ENCODE data around the gene ILDR2. TPM values are rescaled to one million over a fixed set of nuclear protein-coding genes. Genes with fewer than 3 reads are reported as not detected.

ILDR2 gene
- polyA plus RNA-seq, 1 experiment = not detected

- ChIA-PET CTCF (interaction anchor here (0.9 to 3.0 kb wide), 3 partner anchors 9 to 16 kb away, joined by 3 to 9 read pairs (median 3); no protein-coding TSS in a partner anchor), POLR2A (no interaction called here)
- TF ChIP-seq CTCF (IDR thresholded peaks at IDR 0.05; ENCODE audit: insufficient read depth, low read depth, low read length) = no peak
- peaks cover 5% of the 10 kb centered on the region for H3K27me3 ChIP-seq (ENCODE audit: control insufficient read depth, insufficient read depth, low read length)
- H3K4me3 ChIP-seq (ENCODE audit: low read depth, low read length) = no peak overlapping the region
- no peaks in the 10 kb centered on the region for H3K36me3 ChIP-seq (ENCODE audit: control insufficient read depth, insufficient read depth, low read length)
- DNase-seq (ENCODE audit: low read depth) = no peak
Observed at GRCh38 chr1:166925810-166926478, 49.4 kb downstream of the ILDR2 start.

GRCh38 chr1:166924823-166925541, 50.4 kb downstream of the ILDR2 start:
- ChIA-PET POLR2A (no interaction called here), CTCF (interaction anchor here (0.9 to 3.0 kb wide), 2 partner anchors 13 to 15 kb away, joined by 3 to 9 read pairs; no protein-coding TSS in a partner anchor)

GRCh38 chr1:166920561-166921475, 54.5 kb downstream of the ILDR2 start:
- TF ChIP-seq CTCF (IDR thresholded peaks at IDR 0.05; ENCODE audit: insufficient read depth, low read depth, low read length) = no peak
- Histone ChIP-seq H3K36me3 (ENCODE audit: control insufficient read depth, insufficient read depth, low read length) (0 out of 2 replicates have a peak, but pooled peaks cover 1% of the 10 kb centered on the region), H3K27me3 (ENCODE audit: control insufficient read depth, insufficient read depth, low read length) (peaks cover 19% of the 10 kb centered on the region), H3K4me3 (ENCODE audit: low read depth, low read length) (no peak overlapping the region)
- ChIA-PET CTCF (interaction anchor here (2.4 kb wide), 1 partner anchor 10 kb away, joined by 9 read pairs; no protein-coding TSS in a partner anchor), POLR2A (no interaction called here)
- no peak for DNase-seq (ENCODE audit: low read depth)

More at GRCh38 chr1:166924823-166925541, 50.4 kb downstream of the ILDR2 start:
- no peak for TF ChIP-seq CTCF (IDR thresholded peaks at IDR 0.05; ENCODE audit: insufficient read depth, low read depth, low read length)
- no peak for DNase-seq (ENCODE audit: low read depth)
- H3K4me3 ChIP-seq (ENCODE audit: low read depth, low read length) = no peak overlapping the region
- H3K27me3 ChIP-seq (ENCODE audit: control insufficient read depth, insufficient read depth, low read length) = peaks cover 11% of the 10 kb centered on the region
- no peaks in the 10 kb centered on the region for H3K36me3 ChIP-seq (ENCODE audit: control insufficient read depth, insufficient read depth, low read length)

GRCh38 chr1:166918956-166919316, 56.4 kb downstream of the ILDR2 start:
- DNase-seq (ENCODE audit: low read depth) = no peak
- H3K36me3 ChIP-seq (ENCODE audit: control insufficient read depth, insufficient read depth, low read length) = 0 out of 2 replicates have a peak, but pooled peaks cover 1% of the 10 kb centered on the region
- no peak overlapping the region for H3K4me3 ChIP-seq (ENCODE audit: low read depth, low read length)
- no peak for TF ChIP-seq CTCF (IDR thresholded peaks at IDR 0.05; ENCODE audit: insufficient read depth, low read depth, low read length)
- POLR2A ChIA-PET = no interaction called here
- H3K27me3 ChIP-seq (ENCODE audit: control insufficient read depth, insufficient read depth, low read length) = peaks cover 19% of the 10 kb centered on the region
- CTCF ChIA-PET = interaction anchor here (0.6 to 2.0 kb wide), 2 partner anchors 140 to 188 kb away, joined by 4 to 5 read pairs; no protein-coding TSS in a partner anchor
